Daoy (cell line): Measurements from ENCODE around the gene TNKS1BP1. TPM values are rescaled to one million over a fixed set of nuclear protein-coding genes. Genes with fewer than 3 reads are reported as not detected.
A peak's percentile ranks its signal among the peaks of the same experiment; 100 is the strongest.

Source experiments
- DNase-seq: peaks from one replicate; pipeline ENCODE4 v3.0.0-alpha.2; 2015; ENCODE audit warnings: low read depth
- total RNA-seq: library from RNA; depleted of rRNA; stranded (reverse); fragments of >200 nt; shearing (Covaris generic); gene quantifications from 2 replicates; pipeline ENCODE4 v1.2.3, GENCODE V29; 2014; rRNA removed

The TNKS1BP1 gene
- total RNA-seq, 1 experiment from 2014 or later = 16.2 TPM

DNA sequence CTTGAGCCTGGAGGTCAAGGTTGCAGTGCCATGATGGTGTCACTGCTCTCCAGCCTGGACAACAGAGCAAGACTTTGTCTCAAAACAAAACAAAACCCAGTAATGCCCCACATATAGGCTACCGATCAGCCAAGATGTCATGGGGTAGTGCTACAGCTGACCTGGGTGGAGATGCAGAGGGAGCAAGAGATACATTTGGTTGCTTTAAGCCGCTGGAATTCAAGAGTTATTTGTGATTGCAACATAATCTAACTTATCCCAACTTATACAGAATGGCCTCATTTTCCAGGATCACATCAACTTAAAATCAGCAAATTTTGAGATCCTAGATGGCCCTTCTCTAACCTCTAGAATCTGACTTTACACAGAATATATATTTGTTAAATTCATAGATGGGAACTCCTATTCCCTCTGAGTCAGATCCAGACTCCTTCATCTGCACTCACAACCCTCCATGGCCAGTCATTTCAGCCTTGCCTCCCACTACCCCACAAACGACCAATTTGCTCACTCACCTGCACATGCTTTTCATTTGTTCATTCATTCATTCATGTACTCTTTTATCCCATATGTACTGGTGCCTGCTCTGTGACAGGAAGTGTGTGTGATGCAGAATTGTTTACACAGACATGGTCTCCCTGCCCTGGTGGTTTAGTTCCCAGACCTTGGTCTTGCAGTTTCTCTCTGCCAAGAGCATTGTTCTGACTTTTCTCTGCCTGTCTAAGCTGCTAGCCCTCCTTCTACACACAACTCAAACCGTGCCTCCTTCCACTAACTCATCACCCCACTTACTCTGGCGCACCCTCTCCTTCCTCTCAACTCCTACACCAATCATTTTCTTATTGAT lies 63.6 kb downstream of the TNKS1BP1 start:
- DNase-seq = no peak

DNA sequence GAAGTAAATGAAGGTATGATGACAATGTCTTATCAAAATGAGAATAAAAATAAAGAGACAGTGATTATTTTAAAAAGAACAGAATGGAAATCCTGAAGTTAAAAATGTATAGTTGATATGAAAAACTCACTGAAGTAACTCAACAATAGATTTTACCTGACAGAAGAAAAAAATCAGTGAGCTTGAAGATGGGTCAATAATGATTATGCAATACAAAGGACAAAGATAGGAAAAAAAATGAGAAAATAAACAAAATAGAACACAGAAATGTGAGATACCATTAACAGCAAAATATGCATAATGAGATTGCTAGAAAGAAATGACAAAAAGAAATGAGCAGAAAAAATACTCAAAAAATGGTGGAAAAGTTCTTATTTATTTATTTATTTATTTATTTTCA lies 68.6 kb downstream of the TNKS1BP1 start:
- DNase-seq = no peak

DNA sequence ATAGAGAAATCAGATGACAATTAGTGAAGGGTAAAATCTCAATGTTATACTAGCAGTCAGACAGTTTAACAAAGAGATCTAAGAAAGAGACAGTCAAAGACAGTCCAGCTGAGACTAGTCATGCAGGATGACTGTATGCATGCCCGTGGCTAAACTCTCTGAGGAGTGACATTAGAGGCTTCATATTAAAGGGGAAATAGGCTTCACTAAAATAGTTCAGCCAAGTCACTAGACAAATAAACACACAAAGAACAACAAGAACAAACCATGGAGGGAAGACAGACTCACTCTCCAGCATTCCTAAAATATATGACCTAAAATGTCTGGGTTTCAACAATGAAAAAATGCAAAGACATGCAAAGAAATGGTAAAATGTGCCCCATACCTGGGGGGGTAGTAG lies 69.1 kb downstream of the TNKS1BP1 start:
- no peak for DNase-seq

DNA sequence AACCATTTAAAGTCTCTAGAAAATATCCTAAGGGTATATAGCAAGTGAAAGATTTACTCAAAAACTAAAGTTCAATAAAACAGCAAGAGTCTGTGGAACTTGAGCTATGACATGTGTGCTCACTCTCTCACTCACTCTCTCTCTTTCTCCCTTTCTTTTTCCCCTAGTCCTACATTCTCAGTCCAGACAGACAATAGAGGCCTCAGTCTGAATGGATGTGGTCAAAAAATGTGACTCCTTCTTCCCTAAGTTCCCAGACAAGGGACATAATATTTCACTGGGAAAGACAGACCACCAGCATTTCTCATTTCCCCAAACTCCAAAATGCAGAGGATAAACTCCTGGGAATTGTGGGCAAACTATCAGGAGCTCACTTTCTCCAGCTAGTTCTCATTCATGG lies 70.1 kb downstream of the TNKS1BP1 start:
- no peak for DNase-seq

DNA sequence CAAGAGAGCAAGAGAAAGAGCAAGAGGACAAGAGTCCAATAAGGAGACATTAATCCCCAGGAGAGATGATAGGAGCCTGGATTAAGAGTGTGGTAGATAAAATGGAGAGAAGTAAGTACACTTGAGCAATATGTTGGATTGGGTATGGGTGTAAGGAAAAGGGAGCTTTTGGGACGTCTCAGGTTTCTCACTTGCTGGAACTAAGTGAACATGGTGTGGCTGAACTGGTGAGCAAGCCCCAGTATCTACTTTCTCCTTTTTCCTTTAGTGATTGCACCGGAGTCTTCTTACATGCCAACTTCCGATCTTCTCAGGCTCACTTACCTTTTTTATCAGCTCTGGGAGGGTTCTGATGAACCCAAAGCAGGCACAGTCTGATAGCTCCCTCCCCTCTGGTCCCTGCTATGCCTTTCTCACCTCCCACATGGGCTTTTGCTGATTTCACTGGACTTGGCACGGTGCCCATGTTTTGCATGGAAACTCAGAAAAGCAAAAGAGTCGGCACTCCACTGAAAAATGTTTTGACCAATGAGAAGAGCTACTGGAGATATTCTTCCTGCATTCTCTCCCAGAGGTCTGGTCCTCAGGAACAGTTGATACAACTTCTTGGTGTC lies 73.2 kb downstream of the TNKS1BP1 start:
- peak; percentile 28 for DNase-seq

DNA sequence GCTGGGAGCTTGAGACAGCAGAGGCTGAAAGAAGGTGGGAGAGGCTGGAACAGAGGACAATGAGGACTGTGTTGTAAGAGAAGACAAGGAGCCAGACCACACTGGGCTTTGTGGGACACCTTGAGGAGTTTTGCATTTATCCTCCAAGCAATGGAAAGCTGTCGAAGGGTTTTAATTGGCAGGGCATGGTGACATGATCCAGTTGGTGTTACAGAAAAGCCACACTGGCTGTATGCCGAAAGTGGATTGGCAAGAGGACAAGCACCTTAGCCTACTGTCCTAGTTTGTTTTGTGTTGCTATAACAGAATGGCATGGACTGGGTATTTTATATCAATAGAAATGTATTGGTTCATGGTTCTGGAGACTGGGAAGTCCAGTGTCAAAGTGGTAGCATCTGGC lies 73.7 kb downstream of the TNKS1BP1 start:
- DNase-seq = no peak

Other genes with a start within 250 kb of the TNKS1BP1 start
- under 0.01 and 0.03 TPM in 2 replicates for gene LRRC55, start 143.0 kb downstream of the TNKS1BP1 start, total RNA-seq
- gene APLNR, start 87.7 kb downstream of the TNKS1BP1 start, total RNA-seq = not detected in 2 replicates
- 202 and 241 TPM in 2 replicates for gene SSRP1, start 10.9 kb upstream of the TNKS1BP1 start, total RNA-seq
- not detected in 2 replicates for gene P2RX3, start 13.4 kb upstream of the TNKS1BP1 start, total RNA-seq
- not detected in 2 replicates for gene PRG3, start 56.2 kb upstream of the TNKS1BP1 start, total RNA-seq
- not detected in 2 replicates for gene PRG2, start 65.7 kb upstream of the TNKS1BP1 start, total RNA-seq
- gene SLC43A3, start 102.2 kb upstream of the TNKS1BP1 start, total RNA-seq = 122 and 135 TPM in 2 replicates
- 0.23 TPM in 1 of 2 replicates, not detected in the other for gene RTN4RL2, start 135.6 kb upstream of the TNKS1BP1 start, total RNA-seq
- 5.6 and 9.0 TPM in 2 replicates for gene SLC43A1, start 190.8 kb upstream of the TNKS1BP1 start, total RNA-seq
- gene TIMM10, start 205.8 kb upstream of the TNKS1BP1 start, total RNA-seq = 164 and 188 TPM in 2 replicates
- gene SMTNL1, start 212.6 kb upstream of the TNKS1BP1 start, total RNA-seq = not detected in 2 replicates
- 22.4 and 29.8 TPM in 2 replicates for gene UBE2L6, start 242.7 kb upstream of the TNKS1BP1 start, total RNA-seq